ENCODE data around the gene SULF2.

Gene SULF2

DNA sequence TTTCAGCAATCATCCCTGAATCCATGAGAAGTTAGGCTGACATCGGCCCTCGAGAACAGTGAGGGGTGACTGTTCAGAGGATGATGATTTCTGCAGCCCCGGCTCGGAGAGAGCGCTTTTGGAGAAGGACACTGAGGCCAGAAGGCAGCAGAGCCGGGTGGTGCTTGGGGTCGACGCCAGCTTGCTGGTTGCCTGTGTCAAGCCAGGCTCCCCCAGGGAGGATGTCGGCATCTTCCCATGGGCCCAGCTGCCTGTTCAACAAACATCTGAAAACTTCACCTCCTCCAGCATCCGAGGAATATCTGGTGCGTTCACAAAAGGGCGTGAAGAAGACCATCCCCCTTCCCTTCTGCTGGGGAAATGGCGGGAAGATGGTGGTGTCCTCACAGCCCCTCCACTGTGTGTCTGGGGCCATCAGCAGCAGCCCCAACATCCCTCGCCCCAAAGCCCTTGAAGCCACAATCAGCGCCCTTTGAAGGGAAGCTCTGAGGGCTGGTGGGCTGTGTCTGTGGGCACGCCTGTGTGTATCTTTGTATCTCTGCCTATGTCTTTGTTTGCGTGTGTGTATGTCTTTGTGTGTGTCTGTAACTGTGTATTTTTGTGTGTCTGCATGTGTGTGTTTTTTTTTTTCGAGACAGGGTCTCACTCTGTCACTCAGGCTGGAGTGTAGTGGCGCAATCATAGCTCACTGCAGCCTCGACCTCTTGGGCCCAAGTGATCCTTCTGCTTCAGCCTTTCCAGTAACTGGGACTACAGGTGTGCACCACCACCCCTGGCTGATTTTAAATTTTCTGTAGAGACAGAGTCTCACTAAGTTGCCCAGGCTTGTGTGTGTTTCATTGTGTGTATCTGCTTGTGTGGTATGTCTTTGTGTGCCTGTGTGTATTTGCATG is 97.9 kb downstream of the SULF2 start:
- TF ChIP-seq, protein P1, sequence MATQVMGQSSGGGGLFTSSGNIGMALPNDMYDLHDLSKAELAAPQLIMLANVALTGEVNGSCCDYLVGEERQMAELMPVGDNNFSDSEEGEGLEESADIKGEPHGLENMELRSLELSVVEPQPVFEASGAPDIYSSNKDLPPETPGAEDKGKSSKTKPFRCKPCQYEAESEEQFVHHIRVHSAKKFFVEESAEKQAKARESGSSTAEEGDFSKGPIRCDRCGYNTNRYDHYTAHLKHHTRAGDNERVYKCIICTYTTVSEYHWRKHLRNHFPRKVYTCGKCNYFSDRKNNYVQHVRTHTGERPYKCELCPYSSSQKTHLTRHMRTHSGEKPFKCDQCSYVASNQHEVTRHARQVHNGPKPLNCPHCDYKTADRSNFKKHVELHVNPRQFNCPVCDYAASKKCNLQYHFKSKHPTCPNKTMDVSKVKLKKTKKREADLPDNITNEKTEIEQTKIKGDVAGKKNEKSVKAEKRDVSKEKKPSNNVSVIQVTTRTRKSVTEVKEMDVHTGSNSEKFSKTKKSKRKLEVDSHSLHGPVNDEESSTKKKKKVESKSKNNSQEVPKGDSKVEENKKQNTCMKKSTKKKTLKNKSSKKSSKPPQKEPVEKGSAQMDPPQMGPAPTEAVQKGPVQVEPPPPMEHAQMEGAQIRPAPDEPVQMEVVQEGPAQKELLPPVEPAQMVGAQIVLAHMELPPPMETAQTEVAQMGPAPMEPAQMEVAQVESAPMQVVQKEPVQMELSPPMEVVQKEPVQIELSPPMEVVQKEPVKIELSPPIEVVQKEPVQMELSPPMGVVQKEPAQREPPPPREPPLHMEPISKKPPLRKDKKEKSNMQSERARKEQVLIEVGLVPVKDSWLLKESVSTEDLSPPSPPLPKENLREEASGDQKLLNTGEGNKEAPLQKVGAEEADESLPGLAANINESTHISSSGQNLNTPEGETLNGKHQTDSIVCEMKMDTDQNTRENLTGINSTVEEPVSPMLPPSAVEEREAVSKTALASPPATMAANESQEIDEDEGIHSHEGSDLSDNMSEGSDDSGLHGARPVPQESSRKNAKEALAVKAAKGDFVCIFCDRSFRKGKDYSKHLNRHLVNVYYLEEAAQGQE (IDR thresholded peaks at IDR 0.05; ENCODE audit: insufficient replicate concordance, low read depth), result no peak
- TF ChIP-seq GABPA (IDR thresholded peaks at IDR 0.05; ENCODE audit: low read depth), result no peak

GRCh38 chr20:47686545-47686944 is 98.7 kb downstream of the SULF2 start:
- Histone ChIP-seq H3K27me3 (ENCODE audit: insufficient read depth, poor library complexity, severe bottlenecking) (no peaks in the 10 kb centered on the region), H3K27ac (replicated peaks) (no peak overlapping the region), H3K4me3 (replicated peaks; ENCODE audit: insufficient read depth, low read length) (no peak overlapping the region)
- TF ChIP-seq, protein P2, sequence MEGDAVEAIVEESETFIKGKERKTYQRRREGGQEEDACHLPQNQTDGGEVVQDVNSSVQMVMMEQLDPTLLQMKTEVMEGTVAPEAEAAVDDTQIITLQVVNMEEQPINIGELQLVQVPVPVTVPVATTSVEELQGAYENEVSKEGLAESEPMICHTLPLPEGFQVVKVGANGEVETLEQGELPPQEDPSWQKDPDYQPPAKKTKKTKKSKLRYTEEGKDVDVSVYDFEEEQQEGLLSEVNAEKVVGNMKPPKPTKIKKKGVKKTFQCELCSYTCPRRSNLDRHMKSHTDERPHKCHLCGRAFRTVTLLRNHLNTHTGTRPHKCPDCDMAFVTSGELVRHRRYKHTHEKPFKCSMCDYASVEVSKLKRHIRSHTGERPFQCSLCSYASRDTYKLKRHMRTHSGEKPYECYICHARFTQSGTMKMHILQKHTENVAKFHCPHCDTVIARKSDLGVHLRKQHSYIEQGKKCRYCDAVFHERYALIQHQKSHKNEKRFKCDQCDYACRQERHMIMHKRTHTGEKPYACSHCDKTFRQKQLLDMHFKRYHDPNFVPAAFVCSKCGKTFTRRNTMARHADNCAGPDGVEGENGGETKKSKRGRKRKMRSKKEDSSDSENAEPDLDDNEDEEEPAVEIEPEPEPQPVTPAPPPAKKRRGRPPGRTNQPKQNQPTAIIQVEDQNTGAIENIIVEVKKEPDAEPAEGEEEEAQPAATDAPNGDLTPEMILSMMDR (IDR thresholded peaks at IDR 0.05; ENCODE audit: insufficient read depth, low read length), result no peak
- TF ChIP-seq, protein P1 (IDR thresholded peaks at IDR 0.05; ENCODE audit: insufficient replicate concordance, low read depth), result no peak
- TF ChIP-seq GABPA (IDR thresholded peaks at IDR 0.05; ENCODE audit: low read depth), result no peak
- no peak for TF ChIP-seq SPI1 (IDR thresholded peaks at IDR 0.05; ENCODE audit: borderline replicate concordance, low read depth)
- no peak for TF ChIP-seq POLR2AphosphoS5 (IDR thresholded peaks at IDR 0.05; ENCODE audit: low read depth)
- DNase-seq (ENCODE audit: low read depth in 1 of 2, low spot score in 1 of 2), result no peak

More for the DNA sequence above, 97.9 kb downstream of the SULF2 start:
- Histone ChIP-seq H3K27ac (replicated peaks) (no peak overlapping the region), H3K27me3 (ENCODE audit: insufficient read depth, poor library complexity, severe bottlenecking) (no peaks in the 10 kb centered on the region), H3K4me3 (replicated peaks; ENCODE audit: insufficient read depth, low read length) (no peak overlapping the region)
- DNase-seq (ENCODE audit: low read depth in 1 of 2, low spot score in 1 of 2), result no peak

DNA sequence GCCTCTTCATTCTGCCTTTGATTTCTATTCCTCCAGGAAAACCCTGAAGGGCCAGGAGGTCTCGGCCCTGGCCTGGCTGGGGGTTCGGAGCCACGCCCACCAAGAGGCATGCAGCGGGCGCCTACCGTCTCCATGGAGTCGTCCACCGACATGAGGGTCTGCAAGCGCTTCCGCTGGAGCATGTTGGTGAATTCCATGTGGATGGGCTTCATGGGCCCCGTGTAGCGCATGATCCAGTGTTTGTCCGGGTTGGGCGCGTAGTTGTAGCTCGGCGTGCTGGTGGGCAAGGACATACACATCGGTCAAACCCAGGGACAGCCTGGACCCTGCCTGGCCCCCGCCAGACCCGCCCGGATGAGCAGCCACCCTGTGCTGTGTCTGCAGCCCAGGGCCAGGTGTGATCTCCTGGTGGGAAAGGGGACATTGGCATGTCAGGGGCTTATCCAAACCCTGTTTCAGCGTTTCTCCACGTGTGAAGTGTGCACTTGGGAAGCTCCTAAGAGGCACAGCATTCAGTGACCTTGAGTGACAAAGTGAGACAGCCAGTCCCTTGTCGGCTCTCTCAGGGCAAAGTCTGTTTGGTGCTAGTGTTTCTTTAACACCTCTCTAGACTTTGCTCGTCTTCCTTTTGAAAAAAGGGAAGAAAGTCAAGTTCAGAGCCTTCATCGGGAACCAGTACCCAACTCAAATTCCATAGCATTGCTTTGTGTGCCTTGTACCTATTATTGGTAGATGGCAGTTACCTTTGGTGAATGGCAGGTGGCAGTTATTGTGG is 100.8 kb downstream of the SULF2 start:
- no peak for TF ChIP-seq SPI1 (IDR thresholded peaks at IDR 0.05; ENCODE audit: borderline replicate concordance, low read depth)
- TF ChIP-seq, protein P2 (IDR thresholded peaks at IDR 0.05; ENCODE audit: insufficient read depth, low read length), result no peak
- no peak for TF ChIP-seq GABPA (IDR thresholded peaks at IDR 0.05; ENCODE audit: low read depth)
- TF ChIP-seq POLR2AphosphoS5 (IDR thresholded peaks at IDR 0.05; ENCODE audit: low read depth), result no peak
- TF ChIP-seq, protein P1 (IDR thresholded peaks at IDR 0.05; ENCODE audit: insufficient replicate concordance, low read depth), result no peak
- Histone ChIP-seq H3K27me3 (ENCODE audit: insufficient read depth, poor library complexity, severe bottlenecking) (no peaks in the 10 kb centered on the region), H3K27ac (replicated peaks) (no peak overlapping the region), H3K4me3 (replicated peaks; ENCODE audit: insufficient read depth, low read length) (no peak overlapping the region)
- no peak for DNase-seq (ENCODE audit: low read depth in 1 of 2, low spot score in 1 of 2)
